ENCODE results near the gene OR6Y1. TPM values are rescaled to one million over a fixed set of nuclear protein-coding genes. Genes with fewer than 3 reads are reported as not detected.

Gene OR6Y1
- polyA plus RNA-seq, 1 of the 3 experiments (the other 2 are of a cell fraction), result not detected

GRCh38 chr1:158577561-158577960 lies 23.4 kb upstream of the OR6Y1 start:
- H3K79me2 ChIP-seq (ENCODE audit: insufficient read depth), result no peaks in the 10 kb centered on the region
- H3K4me1 ChIP-seq (ENCODE audit: control insufficient read depth in 1 of 2, insufficient read depth in 2 of 2, low read depth in 1 of 2, low read length in 1 of 2), result no peaks in the 10 kb centered on the region
- no peak for DNase-seq
- ChIA-PET CTCF (no interaction called here), POLR2A (no interaction called here)
- no peak overlapping the region for H3K4me2 ChIP-seq
- no peaks in the 10 kb centered on the region for H3K27me3 ChIP-seq (ENCODE audit: insufficient read depth)
- no peak overlapping the region for H3K27ac ChIP-seq (ENCODE audit: low read depth in 2 of 2, low read length in 1 of 2)
- H3K4me3 ChIP-seq (ENCODE audit: low read depth in 2 of 2, low read length in 1 of 2), result no peak overlapping the region
- H4K20me1 ChIP-seq (ENCODE audit: insufficient read depth), result no peaks in the 10 kb centered on the region
- no peaks in the 10 kb centered on the region for H3K9me3 ChIP-seq
- no peak for TF ChIP-seq FOSL2 (IDR thresholded peaks at IDR 0.05; ENCODE audit: borderline replicate concordance, low read depth)
- TF ChIP-seq EP300 (IDR thresholded peaks at IDR 0.05; ENCODE audit: borderline replicate concordance in 1 of 2, low read depth in 1 of 2, low read length in 1 of 2), result no peak
- no peak for TF ChIP-seq MXI1 (IDR thresholded peaks at IDR 0.05; ENCODE audit: low read depth, low read length)
- no peak for TF ChIP-seq PBX3 (IDR thresholded peaks at IDR 0.05)
- no peak for TF ChIP-seq ZBTB33 (IDR thresholded peaks at IDR 0.05; ENCODE audit: borderline replicate concordance, low read depth)
- no peak for TF ChIP-seq NRF1 (IDR thresholded peaks at IDR 0.05; ENCODE audit: low read depth, low read length)
- no peak for TF ChIP-seq RAD21 (IDR thresholded peaks at IDR 0.05; ENCODE audit: low read length)
- TF ChIP-seq NFIC (IDR thresholded peaks at IDR 0.05; ENCODE audit: borderline replicate concordance), result no peak
- TF ChIP-seq MEF2A (IDR thresholded peaks at IDR 0.05; ENCODE audit: borderline replicate concordance, low read depth), result no peak
- TF ChIP-seq EZH2phosphoT487 (IDR thresholded peaks at IDR 0.05; ENCODE audit: borderline replicate concordance, low read depth), result no peak
- TF ChIP-seq, protein P1, sequence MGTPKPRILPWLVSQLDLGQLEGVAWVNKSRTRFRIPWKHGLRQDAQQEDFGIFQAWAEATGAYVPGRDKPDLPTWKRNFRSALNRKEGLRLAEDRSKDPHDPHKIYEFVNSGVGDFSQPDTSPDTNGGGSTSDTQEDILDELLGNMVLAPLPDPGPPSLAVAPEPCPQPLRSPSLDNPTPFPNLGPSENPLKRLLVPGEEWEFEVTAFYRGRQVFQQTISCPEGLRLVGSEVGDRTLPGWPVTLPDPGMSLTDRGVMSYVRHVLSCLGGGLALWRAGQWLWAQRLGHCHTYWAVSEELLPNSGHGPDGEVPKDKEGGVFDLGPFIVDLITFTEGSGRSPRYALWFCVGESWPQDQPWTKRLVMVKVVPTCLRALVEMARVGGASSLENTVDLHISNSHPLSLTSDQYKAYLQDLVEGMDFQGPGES (IDR thresholded peaks at IDR 0.05; ENCODE audit: low read depth, low read length), result no peak
- no peak for TF ChIP-seq RFX5 (IDR thresholded peaks at IDR 0.05; ENCODE audit: low read length)
- no peak for TF ChIP-seq TCF12 (IDR thresholded peaks at IDR 0.05)
- no peak for TF ChIP-seq POLR2AphosphoS5 (IDR thresholded peaks at IDR 0.05; ENCODE audit: low read depth, low read length)
- TF ChIP-seq SIN3A (IDR thresholded peaks at IDR 0.05; ENCODE audit: borderline replicate concordance, low read depth, low read length), result no peak
- no peak for TF ChIP-seq TEAD4 (IDR thresholded peaks at IDR 0.05; ENCODE audit: borderline replicate concordance, insufficient read depth)
- TF ChIP-seq GATA2 (CRISPR knock-in tag; IDR thresholded peaks at IDR 0.05), result no peak
- TF ChIP-seq REST (IDR thresholded peaks at IDR 0.05; ENCODE audit: low read depth, low read length), result no peak
- H3K36me3 ChIP-seq (replicated peaks in 1 of 2; ENCODE audit: control insufficient read depth in 1 of 2, insufficient read depth in 2 of 2, low read length in 1 of 2), result no peaks in the 10 kb centered on the region
- H3F3A ChIP-seq (replicated peaks; ENCODE audit: insufficient read depth), result no peaks in the 10 kb centered on the region
- no peaks in the 10 kb centered on the region for H3K9me2 ChIP-seq
- H2AFZ ChIP-seq (ENCODE audit: low read depth), result no peak overlapping the region
- WGBS (ENCODE audit: low lambda C conversion rate), result 1% methylated on average over 3 of the region's 3 CpGs
- H3K9ac ChIP-seq, result no peak overlapping the region
